HepG2 (cell line): ENCODE measurements around the gene TMEM135. TPM values are rescaled to one million over a fixed set of nuclear protein-coding genes. Genes with fewer than 3 reads are reported as not detected.

Source experiments
- ATAC-seq: fragments of 200-7000 bp; cut with Tn5 transposase; 3 replicates; pipeline ENCODE4 v1.9.1; 2020; ENCODE audit warnings: mild to moderate bottlenecking, moderate library complexity
- BruUV-seq: library from RNA; stranded (reverse); fragments of 400-500 nt; replicated peaks from 2 replicates; lab custom pipeline; 2021; lab: Mats Ljungman, UMichigan
- CTCF ChIA-PET: fragments of 300-600 bp; formaldehyde crosslinking; extraction: SDS; loops from one replicate; lab custom pipeline; 2021; ENCODE audit warnings: low total read pairs, inconsistent platforms, low intra/inter-chr PET ratio; lab: Yijun Ruan, JAX
- POLR2A ChIA-PET: fragments of 350-600 bp; sonication (Branson Sonifier 250); formaldehyde crosslinking; loops from one replicate; lab custom pipeline; 2020; ENCODE audit warnings: antibody characterized with exemption, inconsistent platforms; lab: Yijun Ruan, JAX
- DNase-seq: peaks from one replicate; pipeline ENCODE4 v3.0.0-alpha.2; 2015; ENCODE audit warnings: low spot score
- FAIRE-seq: peaks from 3 replicates; lab custom pipeline; 2011; peaks lifted over from hg19 to GRCh38; lab: Jason Lieb, UNC
- H2AFZ ChIP-seq: one replicate; pipeline ENCODE4 v1.6.1; 2011; ENCODE audit warnings: low read length, inconsistent platforms
- H3K27ac ChIP-seq: fragments of 300-600 bp; 3 replicates; pipeline ENCODE4 v1.8.0; 2011; ENCODE audit warnings: mixed run types, mild to moderate bottlenecking, mixed read lengths, low read length, inconsistent platforms; ENCODE audit not compliant: insufficient read depth; ENCODE audit errors: extremely low read length
- H3K27me3 ChIP-seq, 2 experiments: fragments of 200-600 bp in 1 of 2; 2 replicates in 1 of 2; 3 replicates in 1 of 2; pipeline versions ENCODE4 v1.6.0 to v1.8.0; 2011; ENCODE audit warnings: low read length in 2 of 2, mild to moderate bottlenecking in 2 of 2, moderate library complexity in 2 of 2, inconsistent platforms in 1 of 2; ENCODE audit not compliant: insufficient read depth in 2 of 2, control insufficient read depth in 1 of 2
- H3K36me3 ChIP-seq, 2 experiments: fragments of 200-600 bp in 1 of 2; replicated peaks in 1 of 2; 2 replicates in 1 of 2; 3 replicates in 1 of 2; pipeline versions ENCODE4 v1.5.1 to v1.8.0; 2011; ENCODE audit warnings: low read length in 2 of 2, inconsistent platforms in 1 of 2; ENCODE audit not compliant: insufficient read depth in 2 of 2, control insufficient read depth in 1 of 2
- H3K4me1 ChIP-seq: 2 replicates; pipeline ENCODE4 v1.5.1; 2012; ENCODE audit warnings: low read length, inconsistent platforms; ENCODE audit not compliant: insufficient read depth
- H3K4me2 ChIP-seq: 2 replicates; pipeline ENCODE4 v1.6.0; 2011; ENCODE audit warnings: low read depth, low read length, inconsistent platforms
- H3K4me3 ChIP-seq, 3 experiments: fragments of 200-600 bp in 1 of 3; sonication (generic), shearing (Covaris generic) in 1 of 3; replicated peaks in 1 of 3; 2 replicates each; pipeline ENCODE4 v1.5.1; 2011 to 2016; ENCODE audit warnings: low read length in 3 of 3, inconsistent platforms in 2 of 3, low read depth in 2 of 3, mild to moderate bottlenecking in 2 of 3, control low read depth in 1 of 3, mixed read lengths in 1 of 3; ENCODE audit not compliant: insufficient read depth in 1 of 3
- H3K79me2 ChIP-seq: one replicate; pipeline ENCODE4 v1.6.1; 2011; ENCODE audit warnings: low read length, inconsistent platforms; ENCODE audit not compliant: insufficient read depth
- H3K9ac ChIP-seq: 2 replicates; pipeline ENCODE4 v1.6.0; 2011; ENCODE audit warnings: mild to moderate bottlenecking, low read depth, low read length, inconsistent platforms; ENCODE audit not compliant: insufficient read depth
- H3K9me3 ChIP-seq: 2 replicates; pipeline ENCODE4 v1.5.1; 2012; ENCODE audit warnings: mild to moderate bottlenecking, low read length
- H4K20me1 ChIP-seq: 2 replicates; pipeline ENCODE4 v1.6.0; 2011; ENCODE audit warnings: inconsistent platforms, mild to moderate bottlenecking, low read length, moderate library complexity; ENCODE audit not compliant: insufficient read depth
- ARHGAP35 ChIP-seq: sonication (generic); formaldehyde crosslinking; IDR thresholded peaks from 2 replicates; pipeline ENCODE4 v1.9.0; 2022; ENCODE audit warnings: mild to moderate bottlenecking, inconsistent platforms, moderate library complexity, missing genetic modification reagents, borderline replicate concordance
- ARID5B ChIP-seq: IDR thresholded peaks from 2 replicates; pipeline ENCODE4 v1.4.0; 2020; ENCODE audit warnings: mild to moderate bottlenecking, missing genetic modification reagents
- ARNTL ChIP-seq: sonication (generic); formaldehyde crosslinking; IDR thresholded peaks from 2 replicates; pipeline ENCODE4 v1.4.0; 2020; ENCODE audit warnings: mild to moderate bottlenecking, missing genetic modification reagents
- GATAD2A ChIP-seq: IDR thresholded peaks from 2 replicates; pipeline ENCODE4 v1.6.1; 2016
- HNF4A ChIP-seq: sonication (generic); formaldehyde crosslinking; IDR thresholded peaks from 2 replicates; pipeline ENCODE4 v1.4.0; 2020; ENCODE audit warnings: missing genetic modification reagents
- KDM2A ChIP-seq: sonication (generic); formaldehyde crosslinking; IDR thresholded peaks from 2 replicates; pipeline ENCODE4 v1.4.0; 2020; ENCODE audit warnings: low read depth, missing genetic modification reagents, borderline replicate concordance
- MED1 ChIP-seq: sonication (generic); formaldehyde crosslinking; IDR thresholded peaks from 2 replicates; pipeline ENCODE4 v1.4.0; 2020; ENCODE audit warnings: missing genetic modification reagents
- NFRKB ChIP-seq: fragments of 450-650 bp; IDR thresholded peaks from 2 replicates; pipeline ENCODE4 v1.6.1; 2017
- SOX13 ChIP-seq, 3 experiments: fragments of 450-650 bp in 1 of 3; sonication (generic) in 1 of 3; formaldehyde crosslinking in 1 of 3; IDR thresholded peaks in 2 of 3; conservative IDR thresholded peaks in 1 of 3; 2 replicates each; pipeline versions ENCODE4 v1.5.0 to v1.6.1; 2016 to 2020; ENCODE audit warnings: antibody characterized with exemption in 1 of 3, mild to moderate bottlenecking in 1 of 3, missing compliant biosample characterization in 1 of 3, missing genetic modification reagents in 1 of 3, moderate library complexity in 1 of 3
- ZIK1 ChIP-seq: sonication (generic); formaldehyde crosslinking; IDR thresholded peaks from 2 replicates; pipeline ENCODE4 v1.5.0; 2020; ENCODE audit warnings: mild to moderate bottlenecking, low read depth, missing genetic modification reagents, borderline replicate concordance
- ZNF317 ChIP-seq: sonication (generic); formaldehyde crosslinking; IDR thresholded peaks from 2 replicates; pipeline ENCODE4 v1.5.0; 2020; ENCODE audit warnings: mild to moderate bottlenecking, missing genetic modification reagents
- ZSCAN20 ChIP-seq: sonication (generic); formaldehyde crosslinking; IDR thresholded peaks from 2 replicates; pipeline ENCODE4 v1.4.0; 2020; ENCODE audit warnings: missing genetic modification reagents, mild to moderate bottlenecking, borderline replicate concordance
- WGBS: methylation state at CpG from one replicate; pipeline ENCODE4 v1.1.6; 2017; ENCODE audit warnings: low lambda C conversion rate; 5-methylcytosine and 5-hydroxymethylcytosine counted together
- in situ Hi-C: cut with HindIII; loops from 2 replicates; pipeline ENCODE4 v1.10.0; 2017; ENCODE audit warnings: low pct_unique_long_range_greater_than_20kb; ENCODE audit not compliant: extremely low pct_ligation_motif_present
- intact Hi-C: fragments of 100-400 bp; cut with micrococcal nuclease; formaldehyde crosslinking; loops from one replicate; pipeline ENCODE4 v1.10.0; 2022; ENCODE audit not compliant: unreplicated experiment
- polyA plus RNA-seq, 8 experiments: library from polyadenylated mRNA; depleted of rRNA in 3 of 8; stranded (reverse) in 7 of 8; unstranded in 1 of 8; fragments of >200 nt; fragmentation: Illumina TruSeq in 4 of 8; extraction: Trizol in 4 of 8; gene quantifications; 2 replicates each; pipeline versions ENCODE4 v1.2.1 to v1.2.3, GENCODE V29; 2011 to 2016; ENCODE audit warnings: low read depth in 4 of 8, missing spikeins in 1 of 8, mixed read lengths in 1 of 8; ENCODE audit not compliant: insufficient read depth in 1 of 8
- total RNA-seq, 5 experiments: library from RNA; depleted of rRNA; stranded (reverse); fragments of >200 nt; fragmentation: Illumina TruSeq; extraction: Trizol; gene quantifications; 2 replicates each; pipeline ENCODE4 v1.2.3, GENCODE V29; 2016; ENCODE audit warnings: low read depth in 1 of 5
- TF ChIP-seq, protein P1 (sequence below): sonication (generic); formaldehyde crosslinking; IDR thresholded peaks from 2 replicates; pipeline ENCODE4 v1.8.1; 2023; ENCODE audit warnings: missing genetic modification reagents, inconsistent platforms, borderline replicate concordance
- TF ChIP-seq, protein P2 (sequence below): sonication (generic); formaldehyde crosslinking; IDR thresholded peaks from 2 replicates; pipeline ENCODE4 v1.4.0; 2020; ENCODE audit warnings: missing genetic modification reagents, borderline replicate concordance
- TF ChIP-seq, protein P3 (sequence below): IDR thresholded peaks from 2 replicates; pipeline ENCODE4 v1.6.1; 2016; ENCODE audit warnings: missing compliant biosample characterization, missing genetic modification reagents, borderline replicate concordance

The TMEM135 gene
- total and polyA plus RNA-seq, 2 of the 13 experiments (the other 11 are each of a cell fraction or from before 2014, with no cell fraction given), result 36.6 to 88.9 TPM

GRCh38 chr11:87203907-87204602 lies 166.3 kb downstream of the TMEM135 start:
- Histone ChIP-seq H2AFZ (no peak overlapping the region), H4K20me1 (no peaks in the 10 kb centered on the region; the same call in 1 of the 2 replicates), H3K79me2 (peaks cover 4% of the 10 kb centered on the region), H3K27ac (no peak overlapping the region), H3K4me2 (no peak overlapping the region), H3K27me3 (no peaks in the 10 kb centered on the region), H3K9ac (no peak overlapping the region), H3K36me3 (peaks cover 0 to 17% of the 10 kb centered on the region in 2 experiments; a peak in 1 of 5 replicates), H3K4me3 (no peak overlapping the region), H3K9me3 (no peaks in the 10 kb centered on the region), H3K4me1 (peaks cover 16% of the 10 kb centered on the region)
- ChIA-PET POLR2A (no interaction called here), CTCF (no interaction called here)
- WGBS, result 73% methylated on average over 5 of the region's 5 CpGs
- no TSS peak for BruUV-seq
- in situ Hi-C loops, result no loop called here
- FAIRE-seq, result no peak
- no peak for ATAC-seq
- DNase-seq, result peak; percentile 46
- intact Hi-C loops, result no loop called here
- TF ChIP-seq ZSCAN20 (CRISPR knock-in tag), result no peak
- TF ChIP-seq ARHGAP35 (CRISPR knock-in tag), result no peak
- no peak for TF ChIP-seq NFRKB
- no peak for TF ChIP-seq SOX13 (IDR thresholded peaks at IDR 0.05)
- TF ChIP-seq SOX13 (CRISPR knock-in tag; conservative IDR thresholded peaks at IDR 0.05 in 1 of 2, IDR thresholded peaks at IDR 0.05 in 1 of 2), result peak in 1 of 2 experiments; percentile 86; a peak in 2 of 4 replicates
- TF ChIP-seq ARNTL (CRISPR knock-in tag), result no peak
- peak; percentile 75 for TF ChIP-seq HNF4A (CRISPR knock-in tag)
- TF ChIP-seq, protein P1, sequence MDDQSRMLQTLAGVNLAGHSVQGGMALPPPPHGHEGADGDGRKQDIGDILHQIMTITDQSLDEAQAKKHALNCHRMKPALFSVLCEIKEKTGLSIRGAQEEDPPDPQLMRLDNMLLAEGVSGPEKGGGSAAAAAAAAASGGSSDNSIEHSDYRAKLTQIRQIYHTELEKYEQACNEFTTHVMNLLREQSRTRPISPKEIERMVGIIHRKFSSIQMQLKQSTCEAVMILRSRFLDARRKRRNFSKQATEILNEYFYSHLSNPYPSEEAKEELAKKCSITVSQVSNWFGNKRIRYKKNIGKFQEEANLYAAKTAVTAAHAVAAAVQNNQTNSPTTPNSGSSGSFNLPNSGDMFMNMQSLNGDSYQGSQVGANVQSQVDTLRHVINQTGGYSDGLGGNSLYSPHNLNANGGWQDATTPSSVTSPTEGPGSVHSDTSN, result no peak
- TF ChIP-seq, protein P2, sequence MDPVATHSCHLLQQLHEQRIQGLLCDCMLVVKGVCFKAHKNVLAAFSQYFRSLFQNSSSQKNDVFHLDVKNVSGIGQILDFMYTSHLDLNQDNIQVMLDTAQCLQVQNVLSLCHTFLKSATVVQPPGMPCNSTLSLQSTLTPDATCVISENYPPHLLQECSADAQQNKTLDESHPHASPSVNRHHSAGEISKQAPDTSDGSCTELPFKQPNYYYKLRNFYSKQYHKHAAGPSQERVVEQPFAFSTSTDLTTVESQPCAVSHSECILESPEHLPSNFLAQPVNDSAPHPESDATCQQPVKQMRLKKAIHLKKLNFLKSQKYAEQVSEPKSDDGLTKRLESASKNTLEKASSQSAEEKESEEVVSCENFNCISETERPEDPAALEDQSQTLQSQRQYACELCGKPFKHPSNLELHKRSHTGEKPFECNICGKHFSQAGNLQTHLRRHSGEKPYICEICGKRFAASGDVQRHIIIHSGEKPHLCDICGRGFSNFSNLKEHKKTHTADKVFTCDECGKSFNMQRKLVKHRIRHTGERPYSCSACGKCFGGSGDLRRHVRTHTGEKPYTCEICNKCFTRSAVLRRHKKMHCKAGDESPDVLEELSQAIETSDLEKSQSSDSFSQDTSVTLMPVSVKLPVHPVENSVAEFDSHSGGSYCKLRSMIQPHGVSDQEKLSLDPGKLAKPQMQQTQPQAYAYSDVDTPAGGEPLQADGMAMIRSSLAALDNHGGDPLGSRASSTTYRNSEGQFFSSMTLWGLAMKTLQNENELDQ (CRISPR knock-in tag), result no peak
- TF ChIP-seq KDM2A (CRISPR knock-in tag), result no peak
- no peak for TF ChIP-seq MED1 (CRISPR knock-in tag)
- TF ChIP-seq ARID5B (CRISPR knock-in tag), result peak; percentile 46
- TF ChIP-seq, protein P3, sequence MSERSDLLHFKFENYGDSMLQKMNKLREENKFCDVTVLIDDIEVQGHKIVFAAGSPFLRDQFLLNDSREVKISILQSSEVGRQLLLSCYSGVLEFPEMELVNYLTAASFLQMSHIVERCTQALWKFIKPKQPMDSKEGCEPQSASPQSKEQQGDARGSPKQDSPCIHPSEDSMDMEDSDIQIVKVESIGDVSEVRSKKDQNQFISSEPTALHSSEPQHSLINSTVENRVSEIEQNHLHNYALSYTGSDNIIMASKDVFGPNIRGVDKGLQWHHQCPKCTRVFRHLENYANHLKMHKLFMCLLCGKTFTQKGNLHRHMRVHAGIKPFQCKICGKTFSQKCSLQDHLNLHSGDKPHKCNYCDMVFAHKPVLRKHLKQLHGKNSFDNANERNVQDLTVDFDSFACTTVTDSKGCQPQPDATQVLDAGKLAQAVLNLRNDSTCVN (CRISPR knock-in tag), result no peak
- peak; percentile 25; the same call in 1 of the 2 replicates for TF ChIP-seq GATAD2A (CRISPR knock-in tag)
- TF ChIP-seq ZIK1, result no peak
- no peak for TF ChIP-seq ZNF317
